Stimulated activated CD8-positive, alpha-beta memory T cell treated with anti-CD3 and anti-CD28 coated beads, Interleukin-7, amount 100 ng/mL, for 48 hours (primary cell): ENCODE measurements around the gene DDX27.
"Not testable (repeated sequence)": the region's sequence is repeated elsewhere in the genome, so short reads cannot be mapped to it uniquely, and the experiment has no call there.

Experiments used
- DNase-seq, 2 donors: peaks; one replicate each; pipeline ENCODE4 v3.0.0-alpha.2; 2020; ENCODE audit warnings: low read depth in 1 of 2; ENCODE audit errors: extremely low read depth in 1 of 2

DDX27 gene

DNA sequence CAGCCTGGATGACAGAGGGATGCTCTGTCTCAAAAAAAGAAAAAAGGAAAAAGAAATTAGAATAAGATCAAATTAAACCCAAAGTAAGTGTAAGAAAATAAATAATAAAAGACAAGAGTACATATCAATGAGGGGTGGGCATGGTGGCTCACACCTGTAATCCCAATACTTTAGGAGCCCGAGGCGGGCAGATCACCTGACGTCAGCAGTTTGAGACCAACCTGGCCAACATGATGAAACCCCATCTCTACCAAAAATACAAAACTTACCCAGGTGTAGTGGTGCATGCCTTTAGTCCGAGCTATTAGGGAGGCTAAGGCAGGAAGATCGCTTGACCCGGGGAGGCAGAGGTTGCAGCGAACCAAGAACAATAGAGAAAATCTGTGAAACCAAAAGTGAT is 16.2 kb upstream of the DDX27 start:
- no peak for DNase-seq

DNA sequence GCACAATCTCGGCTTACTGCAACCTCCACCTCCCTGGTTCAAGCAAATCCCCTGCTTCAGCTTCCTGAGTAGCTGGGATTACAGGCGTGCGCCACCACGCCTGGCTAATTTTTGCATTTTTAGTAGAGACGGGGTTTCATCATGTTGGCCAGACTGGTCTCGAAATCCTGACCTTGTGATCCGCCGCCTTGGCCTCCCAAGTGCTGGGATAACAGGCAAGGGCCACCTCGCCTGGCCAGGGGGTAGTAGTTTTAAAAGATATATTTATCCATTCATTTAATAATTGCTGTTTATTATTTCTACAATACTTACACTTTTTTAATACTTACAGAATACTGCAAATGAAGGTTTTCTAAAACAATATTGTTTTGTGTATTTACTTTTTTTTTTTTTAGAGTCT is 15.5 kb upstream of the DDX27 start:
- no peak for DNase-seq

DNA sequence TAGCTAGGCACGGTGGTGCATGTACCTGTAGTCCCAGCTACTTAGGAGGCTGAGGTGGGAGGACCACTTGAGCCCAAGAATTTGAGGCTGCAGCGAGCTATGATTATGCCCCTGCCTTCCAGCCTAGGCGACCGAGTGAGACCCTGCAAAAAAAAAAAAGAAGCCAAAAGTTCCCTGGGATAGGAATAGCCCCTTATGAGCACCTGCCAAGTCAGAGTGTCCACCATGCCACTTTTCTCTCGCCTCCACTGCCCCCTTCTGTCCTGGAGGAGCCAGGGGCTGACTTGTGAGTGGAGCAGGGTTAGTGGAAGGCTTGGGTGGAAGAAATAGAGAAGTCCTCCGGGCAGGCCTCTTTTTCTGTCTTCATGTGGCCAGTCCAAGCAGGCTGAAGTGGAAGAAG is 12.1 kb upstream of the DDX27 start:
- DNase-seq = no peak

DNA sequence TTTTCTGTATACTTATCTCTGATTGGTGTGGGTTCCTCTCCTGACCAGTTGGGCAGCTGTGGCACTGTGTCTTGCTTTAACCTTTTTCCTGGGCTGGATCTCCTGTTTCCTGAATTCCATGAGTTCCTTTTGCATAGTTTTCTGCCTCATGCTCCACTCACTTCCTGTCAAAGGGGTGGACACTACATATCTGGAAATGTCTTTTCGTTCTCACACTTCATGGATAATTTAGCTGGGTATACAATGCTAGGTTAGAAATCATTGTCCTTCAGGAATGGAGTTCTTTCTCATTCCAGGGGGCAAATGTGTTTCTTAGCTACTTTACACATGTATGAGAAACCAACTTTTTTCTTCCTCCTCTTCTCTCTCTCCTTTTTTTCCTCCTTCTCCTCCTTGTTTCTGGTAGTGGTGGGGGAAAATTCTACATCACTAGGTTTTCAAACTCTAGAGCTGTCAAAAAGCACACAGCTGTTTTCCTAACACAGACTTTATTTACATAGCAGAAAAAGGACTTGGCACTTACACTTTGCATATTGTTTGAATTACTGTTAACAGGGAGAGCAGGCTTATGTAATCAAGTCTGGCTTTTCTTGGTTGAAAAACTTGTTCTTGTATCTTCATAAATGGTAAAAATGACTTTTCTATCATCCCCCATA is 9.0 kb upstream of the DDX27 start:
- DNase-seq = no peak

DNA sequence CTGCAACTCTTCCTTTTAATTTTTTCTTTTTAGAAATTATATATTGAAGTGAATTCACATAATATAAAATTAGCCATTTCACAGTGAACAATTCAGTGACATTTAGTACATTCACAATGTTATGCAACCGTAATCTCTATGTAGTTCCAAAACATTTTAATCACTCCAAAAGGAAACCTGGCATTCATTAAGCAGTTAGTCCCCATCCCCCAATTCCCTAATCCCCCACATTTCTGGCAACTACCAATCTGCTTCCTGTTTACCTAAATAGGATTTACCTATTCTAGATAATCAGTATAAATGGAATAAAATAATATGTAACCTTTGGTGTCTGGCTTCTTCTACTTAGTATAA is 8.5 kb upstream of the DDX27 start:
- no peak for DNase-seq

DNA sequence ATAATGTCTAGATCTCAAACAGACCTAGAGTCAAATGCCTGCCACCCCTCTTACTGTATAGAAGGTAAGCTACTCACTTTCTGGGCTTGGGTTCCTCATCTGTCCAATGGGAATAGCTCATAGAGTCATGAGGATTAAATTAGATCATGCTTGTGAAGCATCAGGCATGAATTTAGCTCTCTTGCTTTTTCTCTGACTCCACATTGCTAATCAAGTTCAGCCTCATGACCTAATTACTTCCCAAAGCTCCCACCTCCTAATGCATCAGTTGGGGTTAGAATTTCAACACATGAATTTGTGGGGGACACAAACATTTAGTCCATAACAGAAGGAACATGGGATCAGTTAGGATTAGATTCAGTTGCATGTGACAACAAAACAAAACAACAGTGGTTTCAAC is 4.6 kb upstream of the DDX27 start:
- DNase-seq = no peak

DNA sequence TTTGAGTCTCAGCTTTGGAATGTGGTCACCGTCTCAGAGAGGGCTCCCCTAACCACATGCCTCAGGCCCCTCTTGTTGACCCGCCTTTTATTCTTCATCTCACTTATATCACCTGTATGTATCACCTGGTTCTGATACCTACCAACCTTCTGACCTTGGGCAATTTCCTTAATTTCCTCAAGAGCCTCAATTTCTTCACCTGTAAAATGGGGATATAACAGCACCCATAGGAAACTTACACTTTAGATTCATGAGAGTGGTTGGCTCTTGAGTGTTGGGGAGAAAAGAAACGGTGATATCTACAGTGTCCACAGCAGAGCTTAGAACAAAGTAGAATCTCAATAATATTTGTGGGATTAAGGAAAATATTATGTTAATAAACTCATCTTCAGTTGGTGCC is 4.0 kb upstream of the DDX27 start:
- no peak for DNase-seq

DNA sequence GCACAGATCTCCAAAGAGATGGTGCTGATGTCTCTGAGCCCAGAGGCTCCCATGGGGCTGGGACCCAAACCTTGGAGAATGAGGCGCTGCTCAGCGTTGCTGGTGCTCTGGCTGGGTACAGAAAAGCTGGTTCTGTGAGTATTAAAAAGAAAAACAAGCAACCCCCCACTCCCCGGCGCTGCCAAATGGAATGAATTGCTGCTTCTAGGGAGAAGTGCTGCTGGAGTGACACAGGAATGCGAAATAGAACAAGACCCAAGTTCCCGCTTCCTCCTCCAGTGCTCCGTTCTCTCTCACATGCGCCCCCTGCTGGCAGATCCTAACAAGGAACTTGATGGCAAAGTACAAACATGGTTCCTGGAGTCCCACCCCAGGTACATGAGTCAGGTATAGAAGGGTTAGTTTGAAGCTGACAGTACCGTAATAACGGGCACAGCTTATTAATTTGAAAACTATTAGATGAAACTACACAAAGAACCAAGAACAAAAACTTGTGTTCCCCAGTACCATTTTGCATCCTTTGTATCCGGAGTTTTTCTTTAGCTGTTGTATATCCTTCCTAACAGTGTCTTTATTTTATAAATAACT is 2.1 kb upstream of the DDX27 start:
- peak; percentile 68 to 91 for DNase-seq

DNA sequence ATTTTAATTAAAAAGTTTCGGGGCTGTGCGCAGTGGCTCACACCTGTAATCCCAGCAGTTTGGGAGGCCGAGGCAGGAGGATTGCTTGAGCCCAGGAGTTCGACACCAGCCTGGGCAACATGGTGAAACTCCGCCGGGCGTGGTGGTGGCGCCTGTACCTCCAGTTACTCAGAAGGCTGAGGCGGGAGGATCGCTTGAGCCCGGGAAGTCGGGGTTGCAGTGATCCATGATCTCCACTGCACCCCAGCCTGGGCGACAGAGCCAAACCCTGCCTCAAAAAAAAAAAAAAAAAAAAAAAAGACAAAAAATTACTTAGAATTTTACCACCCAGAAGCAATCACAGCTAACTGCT is 501 bp upstream of the DDX27 start:
- DNase-seq = not testable (repeated sequence)

DNA sequence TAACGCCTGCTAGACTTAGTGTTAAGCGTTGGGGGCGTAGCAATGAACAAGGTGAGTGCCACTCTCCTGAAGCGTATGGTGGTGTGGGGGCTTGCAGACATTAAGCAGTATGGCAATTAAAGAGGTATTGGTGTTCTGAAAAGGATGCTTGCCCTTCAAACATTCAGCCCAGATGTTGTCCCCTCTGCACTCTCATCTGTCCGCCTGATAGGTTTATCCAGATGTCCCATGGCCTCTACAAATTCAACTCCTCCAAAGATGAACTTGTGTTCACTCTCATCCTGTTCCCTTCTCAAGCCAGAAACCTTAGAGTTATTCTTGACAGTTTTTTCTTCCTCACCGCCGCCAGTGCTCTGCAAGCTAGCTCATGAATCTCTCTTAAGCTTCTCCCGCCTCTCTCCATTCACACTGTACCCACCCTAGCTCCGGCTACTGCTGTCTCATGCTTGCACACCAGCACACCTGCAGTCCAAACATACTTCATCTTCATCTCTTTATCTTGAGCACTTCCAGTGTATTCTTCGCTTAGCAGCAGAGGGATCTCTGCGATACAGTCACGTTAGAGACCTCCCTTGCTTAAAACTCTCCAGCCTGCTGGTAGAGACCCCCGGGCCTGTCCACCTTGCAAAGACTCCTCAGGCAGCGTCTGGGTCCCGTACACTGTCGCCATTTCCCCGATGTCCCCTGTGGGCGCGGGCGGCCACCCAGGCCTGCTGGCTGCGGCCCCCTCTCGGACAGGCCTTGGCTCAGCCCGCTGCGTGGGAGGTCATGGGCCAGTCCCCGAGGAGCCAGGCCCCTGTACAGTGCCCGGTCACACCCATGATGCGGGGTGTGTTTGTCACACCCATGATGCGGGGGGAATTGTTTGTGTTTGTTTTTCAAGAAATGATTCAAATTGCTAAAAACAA is 962 bp downstream of the DDX27 start:
- no peak for DNase-seq

DNA sequence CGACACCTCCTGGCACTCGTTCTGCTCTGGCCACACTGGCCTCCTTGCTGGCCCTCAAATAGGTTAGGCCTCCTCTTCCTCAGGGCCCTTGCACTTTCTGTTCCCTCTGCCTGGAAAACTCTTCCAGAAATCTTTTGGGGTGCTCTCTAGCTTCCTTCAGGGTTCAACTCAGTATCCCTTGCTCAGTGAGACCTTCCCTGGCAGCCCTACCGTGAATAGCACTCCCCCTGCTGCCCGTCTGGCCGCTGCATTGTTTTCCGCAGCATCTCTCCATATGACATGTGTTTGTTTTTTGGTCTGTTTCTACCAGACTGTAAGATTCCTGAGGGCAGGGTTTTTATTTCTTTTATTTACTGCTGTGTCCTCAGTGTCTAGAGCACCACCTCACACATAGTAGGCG is 6.7 kb downstream of the DDX27 start:
- no peak for DNase-seq

DNA sequence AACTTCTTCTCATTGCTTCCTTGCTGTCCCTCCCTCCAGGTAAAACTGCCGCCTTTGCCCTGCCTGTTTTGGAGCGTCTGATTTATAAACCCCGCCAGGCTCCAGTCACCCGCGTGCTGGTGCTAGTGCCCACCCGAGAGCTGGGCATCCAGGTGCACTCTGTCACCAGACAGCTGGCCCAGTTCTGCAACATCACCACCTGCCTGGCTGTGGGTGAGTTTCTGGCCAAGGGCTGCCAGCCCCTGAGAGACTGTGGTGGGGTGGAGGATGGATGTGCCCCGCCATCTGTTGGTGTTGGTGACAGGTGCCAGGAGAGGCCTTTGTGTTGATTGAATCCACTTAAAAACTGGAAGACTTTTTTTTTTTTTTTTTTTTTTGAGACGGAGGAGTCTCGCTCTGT is 9.5 kb downstream of the DDX27 start:
- no peak for DNase-seq

DNA sequence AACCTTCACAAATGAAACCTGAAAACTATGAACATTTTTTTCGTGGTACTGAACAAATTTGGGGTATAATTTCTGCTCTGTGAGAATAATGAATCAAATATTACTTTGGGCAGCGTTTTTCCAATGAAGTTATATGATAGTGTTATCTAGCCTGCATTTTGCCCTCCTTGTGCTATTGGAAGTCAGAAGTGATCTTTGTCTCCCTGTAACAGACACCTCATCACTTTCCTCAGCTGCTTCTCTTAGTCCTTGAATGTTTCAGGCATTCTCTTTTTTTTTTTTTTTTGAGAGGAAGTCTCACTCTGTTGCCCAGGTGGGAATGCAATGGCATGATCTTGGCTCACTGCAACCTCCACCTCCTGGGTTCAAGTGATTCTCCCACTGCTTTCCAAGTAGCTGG is 10.2 kb downstream of the DDX27 start:
- no peak for DNase-seq

DNA sequence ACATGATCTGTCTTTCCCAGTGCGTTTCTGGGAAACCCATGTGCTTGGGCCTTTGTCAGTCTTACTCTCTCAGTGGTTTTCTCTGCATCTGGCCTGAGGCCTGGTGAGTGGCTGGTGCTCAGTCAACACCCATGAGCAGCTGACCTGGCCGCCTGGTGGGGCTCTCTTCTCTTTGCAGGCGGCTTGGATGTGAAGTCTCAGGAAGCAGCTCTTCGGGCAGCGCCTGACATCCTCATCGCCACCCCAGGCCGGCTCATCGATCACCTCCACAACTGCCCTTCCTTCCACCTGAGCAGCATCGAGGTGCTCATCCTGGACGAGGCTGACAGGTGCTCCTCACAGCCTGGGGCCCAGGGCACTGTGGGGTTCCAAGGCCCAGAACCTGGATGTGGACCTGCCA is 10.8 kb downstream of the DDX27 start:
- DNase-seq = no peak

DNA sequence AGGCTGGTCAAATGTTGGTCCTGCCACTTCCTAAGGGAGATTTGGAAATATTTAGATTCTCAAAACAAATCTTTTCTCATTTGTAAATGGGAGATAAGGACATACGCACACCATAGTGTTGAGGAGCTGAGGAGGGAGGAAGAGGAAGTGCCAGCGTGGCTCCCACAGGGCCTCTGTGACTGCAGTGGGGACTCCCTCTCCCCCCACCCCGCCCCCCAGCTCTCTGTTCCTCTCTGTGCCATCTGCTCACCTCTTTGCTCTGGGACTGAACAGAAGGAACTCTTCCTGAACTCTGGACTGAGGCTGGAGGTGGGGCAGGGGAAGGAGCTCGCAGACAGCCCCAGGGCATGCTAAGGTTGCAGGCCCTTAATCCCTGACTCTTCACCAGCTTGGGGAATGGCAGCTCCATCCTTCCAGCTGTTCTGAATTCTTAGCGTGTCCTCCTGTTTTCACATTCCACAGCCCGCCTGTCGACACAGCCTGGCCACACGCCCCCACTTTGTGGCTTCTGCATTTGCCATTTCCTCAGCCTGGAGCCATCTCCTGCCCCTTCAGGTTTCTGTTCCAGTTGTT is 11.4 kb downstream of the DDX27 start:
- DNase-seq = no peak

DNA sequence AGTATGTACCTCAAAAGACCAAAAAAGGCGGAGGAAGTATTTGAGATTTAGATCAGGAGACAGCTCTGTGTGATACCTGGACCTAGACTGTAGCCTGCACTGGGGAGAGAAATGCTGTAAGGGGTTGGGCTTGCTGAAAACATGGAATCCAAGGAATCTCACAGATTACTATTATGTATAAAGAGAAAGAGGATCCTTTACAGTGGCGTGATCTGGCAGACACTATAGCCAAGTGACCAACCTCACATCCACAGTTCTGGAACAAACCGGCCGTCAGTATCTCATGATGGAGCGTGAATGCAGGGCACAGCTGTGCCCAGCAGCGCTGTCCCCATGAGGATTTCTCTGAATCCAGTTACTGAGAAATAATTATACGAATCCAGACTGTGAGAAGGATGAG is 12.3 kb downstream of the DDX27 start:
- DNase-seq = no peak

DNA sequence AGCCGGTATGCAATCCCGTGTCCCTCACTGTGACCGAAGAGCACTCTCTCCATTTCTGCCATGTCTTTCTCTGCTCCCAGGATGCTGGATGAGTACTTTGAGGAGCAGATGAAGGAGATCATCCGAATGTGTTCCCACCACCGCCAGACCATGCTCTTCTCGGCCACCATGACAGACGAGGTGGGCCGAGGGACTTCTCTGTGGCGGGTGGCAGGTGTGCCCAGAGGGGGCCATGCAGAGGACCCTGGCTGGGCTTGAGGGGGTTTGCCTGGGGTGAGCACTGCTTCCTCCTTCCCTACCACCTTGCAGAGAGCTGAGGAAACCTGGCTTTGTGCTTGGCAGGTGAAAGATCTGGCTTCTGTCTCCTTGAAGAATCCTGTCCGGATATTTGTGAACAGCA is 14.0 kb downstream of the DDX27 start:
- no peak for DNase-seq

DNA sequence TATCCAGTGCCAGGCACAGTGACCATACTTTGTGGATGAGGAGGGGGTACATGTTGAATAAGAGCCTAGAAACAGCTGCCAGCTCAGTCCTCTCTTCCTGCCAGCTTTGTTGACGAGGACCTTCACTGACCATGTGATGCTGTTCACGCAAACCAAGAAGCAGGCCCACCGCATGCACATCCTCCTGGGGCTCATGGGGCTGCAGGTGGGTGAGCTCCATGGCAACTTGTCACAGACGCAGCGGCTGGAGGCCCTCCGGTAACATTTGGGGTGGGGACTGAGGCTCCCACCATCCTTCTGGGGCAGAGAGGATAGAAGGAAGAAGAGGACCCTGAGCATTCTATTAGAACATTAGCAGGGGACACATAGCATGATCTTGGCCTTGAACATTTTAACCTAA is 15.6 kb downstream of the DDX27 start:
- no peak for DNase-seq

DNA sequence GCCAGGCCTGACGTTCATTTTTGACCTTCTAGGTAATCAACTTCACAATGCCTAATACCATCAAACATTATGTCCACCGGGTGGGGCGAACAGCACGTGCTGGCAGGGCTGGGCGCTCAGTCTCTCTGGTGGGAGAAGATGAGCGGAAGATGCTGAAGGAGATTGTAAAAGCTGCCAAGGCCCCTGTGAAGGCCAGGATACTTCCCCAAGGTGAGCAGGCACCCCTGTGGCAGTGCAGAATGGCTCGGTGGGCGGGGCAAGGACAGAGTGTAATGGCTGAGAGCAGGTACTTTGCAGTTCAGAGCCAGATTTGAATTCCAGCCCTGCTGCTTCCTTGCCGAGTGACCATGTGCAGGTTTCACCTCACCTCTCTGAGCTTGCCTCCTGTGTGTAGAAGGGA is 17.1 kb downstream of the DDX27 start:
- DNase-seq = no peak

DNA sequence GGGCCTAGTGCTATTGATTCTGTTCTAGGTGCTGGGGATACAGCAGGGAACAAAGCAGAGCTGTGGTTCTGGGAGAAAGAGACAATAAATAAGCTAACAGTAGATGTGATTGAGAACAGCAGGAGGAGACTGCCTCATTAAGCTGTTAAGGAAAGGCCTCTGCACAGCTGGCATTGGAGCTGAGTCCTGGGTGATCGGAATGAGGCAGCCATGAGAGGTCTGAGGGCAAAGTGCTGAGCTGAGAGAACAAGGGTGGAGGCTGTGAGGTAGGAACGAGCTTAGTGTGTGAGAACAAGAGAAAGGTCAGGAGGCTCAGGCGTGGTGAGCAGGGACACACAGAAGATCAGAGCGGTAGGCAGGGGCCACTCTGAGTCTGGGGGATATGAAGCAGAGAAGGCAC is 18.3 kb downstream of the DDX27 start:
- DNase-seq = no peak

DNA sequence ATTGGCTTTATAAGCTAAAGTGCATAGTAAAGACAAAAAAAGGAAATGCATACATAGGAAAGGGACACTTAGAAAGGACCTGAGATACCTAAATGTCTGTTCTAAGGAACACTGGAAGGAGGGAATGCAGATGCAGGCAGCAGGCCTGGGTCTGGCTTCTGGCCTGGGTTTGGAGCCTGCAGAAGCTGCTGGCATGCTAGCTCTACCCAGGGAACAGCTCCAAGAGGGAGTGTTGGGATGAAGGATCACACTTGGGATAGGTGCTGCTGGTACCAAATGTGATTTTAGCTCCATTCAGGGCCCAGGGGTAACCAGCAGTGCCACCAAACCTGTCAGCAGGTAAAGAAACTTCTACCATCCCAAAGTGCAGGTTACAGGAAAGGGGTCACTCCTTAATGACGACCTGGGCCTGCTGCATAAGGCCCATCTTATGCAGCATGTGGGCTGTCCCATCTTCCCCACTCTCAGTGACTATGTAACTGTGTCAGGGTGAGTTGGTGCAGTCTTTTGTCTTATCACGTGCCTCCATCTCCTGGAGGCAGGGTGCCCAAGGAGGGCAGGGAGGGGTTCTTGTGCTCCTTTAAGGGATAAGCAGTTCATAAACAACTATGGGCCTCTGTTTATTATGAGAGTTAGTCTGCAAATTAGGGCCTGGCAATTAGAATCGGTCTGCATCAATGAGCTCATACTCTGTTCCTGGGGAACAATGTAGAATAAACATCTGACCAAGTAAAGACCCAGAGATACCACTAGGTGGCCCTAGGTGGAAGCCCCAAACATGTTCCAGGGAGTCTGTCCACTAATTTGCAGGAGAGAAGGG is 26.9 kb downstream of the DDX27 start:
- no peak for DNase-seq
